SK-N-SH (cell line): ENCODE measurements around the gene GPX7. TPM values are rescaled to one million over a fixed set of nuclear protein-coding genes. Genes with fewer than 3 reads are reported as not detected.

Source experiments
- CTCF ChIA-PET: fragments of 300-600, 350-600 bp; formaldehyde crosslinking; extraction: SDS; loops from one replicate; lab custom pipeline; 2021; lab: Yijun Ruan, JAX
- POLR2A ChIA-PET: fragments of 350-600 bp; sonication (Branson Sonifier 250); formaldehyde crosslinking; extraction: SDS; loops from one replicate; lab custom pipeline; 2020; ENCODE audit warnings: antibody characterized with exemption, inconsistent platforms; lab: Yijun Ruan, JAX
- DNase-seq: peaks from one replicate; pipeline ENCODE4 v3.0.0; 2012
- H2AFZ ChIP-seq: fragments of 200-600 bp; sonication (generic); 2 replicates; pipeline ENCODE4 v1.8.1; 2016; ENCODE audit warnings: antibody characterized with exemption, mild to moderate bottlenecking, low read depth
- H3F3A ChIP-seq: fragments of 200-600 bp; sonication (generic); replicated peaks from 2 replicates; pipeline ENCODE3; 2016; ENCODE audit warnings: antibody characterized with exemption, mild to moderate bottlenecking; ENCODE audit not compliant: insufficient read depth
- H3K27ac ChIP-seq, 2 experiments: fragments of 200-500 bp in 1 of 2; fragments of 200-600 bp in 1 of 2; sonication (Bioruptor generic) in 1 of 2; sonication (generic), shearing (Covaris generic) in 1 of 2; 2 replicates each; pipeline versions ENCODE4 v1.5.1 to v1.6.1; 2014 to 2016; ENCODE audit warnings: low read depth in 2 of 2, inconsistent platforms in 1 of 2, low read length in 1 of 2, mild to moderate bottlenecking in 1 of 2, mixed read lengths in 1 of 2
- H3K27me3 ChIP-seq: fragments of 200-600 bp; sonication (generic), shearing (Covaris generic); 2 replicates; pipeline ENCODE4 v1.6.1; 2016; ENCODE audit warnings: mixed run types; ENCODE audit not compliant: insufficient read depth
- H3K36me3 ChIP-seq, 2 experiments: fragments of 200-500 bp in 1 of 2; fragments of 200-600 bp in 1 of 2; sonication (Bioruptor generic) in 1 of 2; sonication (generic) in 1 of 2; replicated peaks in 1 of 2; 2 replicates each; pipeline versions ENCODE3 to v1.5.1; 2014 to 2016; ENCODE audit warnings: low read length in 1 of 2, mild to moderate bottlenecking in 1 of 2; ENCODE audit not compliant: insufficient read depth in 2 of 2, control insufficient read depth in 1 of 2
- H3K4me1 ChIP-seq, 2 experiments: fragments of 200-500 bp in 1 of 2; fragments of 200-600 bp in 1 of 2; sonication (Bioruptor generic) in 1 of 2; sonication (generic), shearing (Covaris generic) in 1 of 2; 2 replicates each; pipeline versions ENCODE4 v1.5.1 to v1.6.1; 2014 to 2016; ENCODE audit warnings: low read depth in 1 of 2, low read length in 1 of 2, mixed run types in 1 of 2; ENCODE audit not compliant: insufficient read depth in 2 of 2, control insufficient read depth in 1 of 2
- H3K4me2 ChIP-seq: fragments of 200-600 bp; sonication (generic), shearing (Covaris generic); 2 replicates; pipeline ENCODE4 v1.6.1; 2017; ENCODE audit warnings: mixed run types
- H3K4me3 ChIP-seq, 2 experiments: fragments of 200-500 bp in 1 of 2; fragments of 200-600 bp in 1 of 2; sonication (Bioruptor generic) in 1 of 2; sonication (generic), shearing (Covaris generic) in 1 of 2; 2 replicates each; pipeline versions ENCODE4 v1.5.1 to v1.8.1; 2014 to 2016; ENCODE audit warnings: low read depth in 2 of 2, inconsistent platforms in 1 of 2, low read length in 1 of 2, mild to moderate bottlenecking in 1 of 2, mixed read lengths in 1 of 2, moderate library complexity in 1 of 2
- H3K79me2 ChIP-seq: fragments of 200-600 bp; sonication (generic); 2 replicates; pipeline ENCODE4 v1.8.1; 2017; ENCODE audit warnings: mild to moderate bottlenecking; ENCODE audit not compliant: insufficient read depth
- H3K9ac ChIP-seq: fragments of 200-600 bp; sonication (generic); 2 replicates; pipeline ENCODE4 v1.6.1; 2017; ENCODE audit warnings: mixed run types
- H3K9me2 ChIP-seq: fragments of 200-600 bp; sonication (generic); 2 replicates; pipeline ENCODE4 v1.6.1; 2017; ENCODE audit warnings: mixed run types
- H3K9me3 ChIP-seq: fragments of 200-600 bp; sonication (generic); 2 replicates; pipeline ENCODE4 v1.6.1; 2017; ENCODE audit warnings: mixed run types, mild to moderate bottlenecking, moderate library complexity
- H4K20me1 ChIP-seq: fragments of 200-600 bp; sonication (generic); 2 replicates; pipeline ENCODE4 v1.6.1; 2017; ENCODE audit warnings: mild to moderate bottlenecking, mixed run types; ENCODE audit not compliant: insufficient read depth
- ELF1 ChIP-seq: IDR thresholded peaks from 2 replicates; pipeline ENCODE4 v1.4.0; 2012
- EP300 ChIP-seq, 2 experiments: IDR thresholded peaks; 2 replicates each; pipeline versions ENCODE4 v1.4.0 to v1.6.1; 2012; ENCODE audit warnings: borderline replicate concordance in 1 of 2, low read depth in 1 of 2, low read length in 1 of 2
- EZH2phosphoT487 ChIP-seq: fragments of 200-600 bp; sonication (generic); IDR thresholded peaks from 2 replicates; pipeline ENCODE4 v1.6.1; 2017; ENCODE audit warnings: low read depth, mixed run types, mild to moderate bottlenecking, antibody characterized with exemption, moderate library complexity, borderline replicate concordance
- FOXJ3 ChIP-seq: sonication (generic); formaldehyde crosslinking; IDR thresholded peaks from 2 replicates; pipeline ENCODE4 v1.5.1; 2020; ENCODE audit warnings: mild to moderate bottlenecking, missing genetic modification reagents
- GABPA ChIP-seq: IDR thresholded peaks from 2 replicates; pipeline ENCODE4 v1.4.0; 2012; ENCODE audit warnings: low read depth, mild to moderate bottlenecking
- IRF3 ChIP-seq: fragments of 150-350 bp; IDR thresholded peaks from 2 replicates; pipeline ENCODE4 v1.6.1; 2016; ENCODE audit warnings: mild to moderate bottlenecking, low read depth, low read length
- MEF2A ChIP-seq: IDR thresholded peaks from 2 replicates; pipeline ENCODE4 v1.4.0; 2012; ENCODE audit warnings: low read depth, borderline replicate concordance
- MXI1 ChIP-seq: IDR thresholded peaks from 2 replicates; pipeline ENCODE4 v1.6.1; 2012; ENCODE audit warnings: mild to moderate bottlenecking, low read depth, low read length, improper control_type of control experiment
- NFIC ChIP-seq: IDR thresholded peaks from 2 replicates; pipeline ENCODE4 v1.4.0; 2012; ENCODE audit warnings: borderline replicate concordance
- RCOR1 ChIP-seq: fragments of 150-350 bp; IDR thresholded peaks from 2 replicates; pipeline ENCODE4 v1.6.1; 2017; ENCODE audit warnings: antibody characterized with exemption, low read length
- RFX5 ChIP-seq: IDR thresholded peaks from 2 replicates; pipeline ENCODE4 v1.6.1; 2012; ENCODE audit warnings: mild to moderate bottlenecking, improper control_type of control experiment, low read length
- RXRA ChIP-seq: IDR thresholded peaks from 2 replicates; pipeline ENCODE4 v1.4.0; 2012; ENCODE audit warnings: low read depth, mild to moderate bottlenecking, borderline replicate concordance
- SMC3 ChIP-seq: IDR thresholded peaks from 2 replicates; pipeline ENCODE4 v1.6.1; 2012; ENCODE audit warnings: low read depth, low read length, improper control_type of control experiment
- USF2 ChIP-seq: fragments of 150-350 bp; IDR thresholded peaks from 2 replicates; pipeline ENCODE4 v1.6.1; 2017; ENCODE audit warnings: antibody characterized with exemption, low read length, low read depth, borderline replicate concordance
- YY1 ChIP-seq: IDR thresholded peaks from 2 replicates; pipeline ENCODE4 v1.4.0; 2012; ENCODE audit warnings: low read depth, mild to moderate bottlenecking
- ZBTB33 ChIP-seq: IDR thresholded peaks from 2 replicates; pipeline ENCODE4 v1.4.0; 2012; ENCODE audit warnings: low read depth, borderline replicate concordance
- WGBS: methylation state at CpG from one replicate; pipeline ENCODE4 v1.1.6; 2017; ENCODE audit warnings: low lambda C conversion rate; 5-methylcytosine and 5-hydroxymethylcytosine counted together
- polyA plus RNA-seq, 3 experiments: library from polyadenylated mRNA; depleted of rRNA; stranded (reverse); fragments of >200 nt; gene quantifications; 2 replicates each; pipeline ENCODE4 v1.2.3, GENCODE V29; 2012
- TF ChIP-seq, protein P1 (sequence below): IDR thresholded peaks from 2 replicates; pipeline ENCODE4 v1.4.0; 2012; ENCODE audit warnings: low read depth, borderline replicate concordance
- TF ChIP-seq, protein P2 (sequence below): IDR thresholded peaks from 2 replicates; pipeline ENCODE4; 2012
- TF ChIP-seq, protein P3 (sequence below): IDR thresholded peaks from 2 replicates; pipeline ENCODE4 v1.4.0; 2012; ENCODE audit warnings: low read depth

The GPX7 gene
- polyA plus RNA-seq, 1 of the 3 experiments (the other 2 are of a cell fraction): 6.2 TPM

GRCh38 chr1:52623812-52624211 is 21.6 kb downstream of the GPX7 start (continued):
- TF ChIP-seq SMC3 (no peak), RXRA (no peak), RFX5 (no peak), RCOR1 (no peak), NFIC (no peak)

- no peak overlapping the region for H3K4me3 ChIP-seq
- no peaks in the 10 kb centered on the region for H3K9me2 ChIP-seq
- 0 out of 2 replicates have a peak, but pooled peaks cover 4% of the 10 kb centered on the region for H3K9me3 ChIP-seq
- H3F3A ChIP-seq: no peaks in the 10 kb centered on the region
- no peak overlapping the region for H2AFZ ChIP-seq
- WGBS: 96% methylated on average over 2 of the region's 2 CpGs
- H3K27ac ChIP-seq: no peak overlapping the region
- peaks cover 0 to 4% of the 10 kb centered on the region in 2 experiments; a peak in 1 of 4 replicates for H3K4me1 ChIP-seq
- no peaks in the 10 kb centered on the region; the same call in 1 of the 2 replicates for H3K27me3 ChIP-seq
- ChIA-PET POLR2A (no interaction called here), CTCF (no interaction called here)
- no peak for DNase-seq
- H3K4me2 ChIP-seq: no peak overlapping the region
- TF ChIP-seq, protein P1, sequence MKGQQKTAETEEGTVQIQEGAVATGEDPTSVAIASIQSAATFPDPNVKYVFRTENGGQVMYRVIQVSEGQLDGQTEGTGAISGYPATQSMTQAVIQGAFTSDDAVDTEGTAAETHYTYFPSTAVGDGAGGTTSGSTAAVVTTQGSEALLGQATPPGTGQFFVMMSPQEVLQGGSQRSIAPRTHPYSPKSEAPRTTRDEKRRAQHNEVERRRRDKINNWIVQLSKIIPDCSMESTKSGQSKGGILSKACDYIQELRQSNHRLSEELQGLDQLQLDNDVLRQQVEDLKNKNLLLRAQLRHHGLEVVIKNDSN: no peak
- no peak for TF ChIP-seq EZH2phosphoT487
- TF ChIP-seq RCOR1: no peak
- TF ChIP-seq EP300 (IDR thresholded peaks at IDR 0.05; ENCODE audit: borderline replicate concordance in 1 of 2, low read depth in 1 of 2, low read length in 1 of 2): no peak
- TF ChIP-seq, protein P2, sequence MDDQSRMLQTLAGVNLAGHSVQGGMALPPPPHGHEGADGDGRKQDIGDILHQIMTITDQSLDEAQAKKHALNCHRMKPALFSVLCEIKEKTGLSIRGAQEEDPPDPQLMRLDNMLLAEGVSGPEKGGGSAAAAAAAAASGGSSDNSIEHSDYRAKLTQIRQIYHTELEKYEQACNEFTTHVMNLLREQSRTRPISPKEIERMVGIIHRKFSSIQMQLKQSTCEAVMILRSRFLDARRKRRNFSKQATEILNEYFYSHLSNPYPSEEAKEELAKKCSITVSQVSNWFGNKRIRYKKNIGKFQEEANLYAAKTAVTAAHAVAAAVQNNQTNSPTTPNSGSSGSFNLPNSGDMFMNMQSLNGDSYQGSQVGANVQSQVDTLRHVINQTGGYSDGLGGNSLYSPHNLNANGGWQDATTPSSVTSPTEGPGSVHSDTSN: no peak
- TF ChIP-seq ELF1: no peak
- TF ChIP-seq MXI1: no peak
- TF ChIP-seq ZBTB33: no peak
- no peak for TF ChIP-seq USF2
- no peak for TF ChIP-seq YY1
- no peak for TF ChIP-seq GABPA
- TF ChIP-seq, protein P3, sequence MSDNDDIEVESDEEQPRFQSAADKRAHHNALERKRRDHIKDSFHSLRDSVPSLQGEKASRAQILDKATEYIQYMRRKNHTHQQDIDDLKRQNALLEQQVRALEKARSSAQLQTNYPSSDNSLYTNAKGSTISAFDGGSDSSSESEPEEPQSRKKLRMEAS: no peak
- TF ChIP-seq NFIC: no peak
- no peak for TF ChIP-seq MEF2A
- TF ChIP-seq IRF3: no peak
- no peak for TF ChIP-seq FOXJ3 (CRISPR knock-in tag)
- no peak for TF ChIP-seq RXRA
- H3K9ac ChIP-seq: no peak overlapping the region
- no peaks in the 10 kb centered on the region for H3K79me2 ChIP-seq
- H4K20me1 ChIP-seq: no peaks in the 10 kb centered on the region
- H3K36me3 ChIP-seq: no peaks in the 10 kb centered on the region
Measured at GRCh38 chr1:52627028-52627427, 24.9 kb downstream of the GPX7 start.
